ENCODE results near the gene SIK2. TPM values are rescaled to one million over a fixed set of nuclear protein-coding genes. Genes with fewer than 3 reads are reported as not detected.

The SIK2 gene
- total RNA-seq, 1 donor from 2014 or later = 10.0 TPM

DNA sequence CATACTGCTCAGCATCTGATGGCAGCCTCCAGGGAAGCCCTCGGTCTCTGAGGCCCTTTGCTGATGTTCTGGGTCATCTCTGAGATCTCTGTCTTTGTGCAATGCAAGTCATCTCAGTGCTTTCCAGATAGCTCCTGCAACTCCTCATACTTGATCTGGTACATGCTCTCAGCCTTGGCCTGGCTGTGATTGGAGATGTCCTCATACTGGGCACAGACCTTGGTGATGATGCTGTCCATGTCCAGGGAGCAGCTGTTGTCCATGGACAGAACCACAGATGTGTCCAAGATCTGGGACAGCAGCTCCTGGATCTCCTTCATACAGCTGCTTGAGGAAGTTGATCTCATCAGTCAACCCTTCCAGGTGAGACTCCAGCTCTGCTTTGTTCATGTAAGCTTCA, 69.1 kb downstream of the SIK2 start:
- H3K27me3 Mint-ChIP-seq = no peaks in the 10 kb centered on the region
- intact Hi-C loops (cut with micrococcal nuclease) = no loop called here

DNA sequence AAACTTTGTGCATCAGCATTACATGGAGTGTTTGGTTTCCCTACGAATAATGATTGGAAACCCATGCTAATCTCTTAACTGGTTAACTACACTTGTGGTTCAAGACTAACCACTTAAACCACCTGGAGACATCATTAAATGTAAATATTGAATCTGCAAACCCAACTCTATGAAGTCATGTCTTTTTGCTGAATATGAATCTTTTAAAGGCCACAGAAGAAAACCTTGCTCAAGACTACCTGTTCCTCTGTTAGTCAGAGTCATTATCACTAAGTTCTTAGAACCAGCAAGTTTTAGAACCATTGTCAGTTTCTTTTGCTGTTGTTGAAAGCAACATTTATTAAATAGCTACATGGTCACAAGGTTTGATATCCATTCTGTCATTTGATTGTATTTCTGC, 70.7 kb downstream of the SIK2 start:
- CTCF ChIA-PET = no interaction called here
- ATAC-seq (ENCODE audit: low read depth) = no peak
- peaks cover 4% of the 10 kb centered on the region for H3K4me1 Mint-ChIP-seq
- H3K27ac Mint-ChIP-seq = no peak overlapping the region
- DNase-seq = no peak
- peaks cover 42% of the 10 kb centered on the region for H3K36me3 Mint-ChIP-seq (ENCODE audit: low read depth)
- H3K4me3 Mint-ChIP-seq = no peak overlapping the region
- intact Hi-C loops (cut with micrococcal nuclease) = no loop called here
- no peaks in the 10 kb centered on the region for H3K27me3 Mint-ChIP-seq
- POLR2A ChIA-PET = no interaction called here
- H3K9me3 Mint-ChIP-seq = no peaks in the 10 kb centered on the region
- TF ChIP-seq, protein P1, sequence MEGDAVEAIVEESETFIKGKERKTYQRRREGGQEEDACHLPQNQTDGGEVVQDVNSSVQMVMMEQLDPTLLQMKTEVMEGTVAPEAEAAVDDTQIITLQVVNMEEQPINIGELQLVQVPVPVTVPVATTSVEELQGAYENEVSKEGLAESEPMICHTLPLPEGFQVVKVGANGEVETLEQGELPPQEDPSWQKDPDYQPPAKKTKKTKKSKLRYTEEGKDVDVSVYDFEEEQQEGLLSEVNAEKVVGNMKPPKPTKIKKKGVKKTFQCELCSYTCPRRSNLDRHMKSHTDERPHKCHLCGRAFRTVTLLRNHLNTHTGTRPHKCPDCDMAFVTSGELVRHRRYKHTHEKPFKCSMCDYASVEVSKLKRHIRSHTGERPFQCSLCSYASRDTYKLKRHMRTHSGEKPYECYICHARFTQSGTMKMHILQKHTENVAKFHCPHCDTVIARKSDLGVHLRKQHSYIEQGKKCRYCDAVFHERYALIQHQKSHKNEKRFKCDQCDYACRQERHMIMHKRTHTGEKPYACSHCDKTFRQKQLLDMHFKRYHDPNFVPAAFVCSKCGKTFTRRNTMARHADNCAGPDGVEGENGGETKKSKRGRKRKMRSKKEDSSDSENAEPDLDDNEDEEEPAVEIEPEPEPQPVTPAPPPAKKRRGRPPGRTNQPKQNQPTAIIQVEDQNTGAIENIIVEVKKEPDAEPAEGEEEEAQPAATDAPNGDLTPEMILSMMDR (IDR thresholded peaks at IDR 0.05) = no peak

More for the DNA sequence above, 69.1 kb downstream of the SIK2 start:
- ChIA-PET CTCF (no interaction called here), POLR2A (no interaction called here)
- DNase-seq = no peak
- no peak for ATAC-seq (ENCODE audit: low read depth)
- TF ChIP-seq, protein P1 (IDR thresholded peaks at IDR 0.05) = no peak
- Mint-ChIP-seq H3K9me3 (no peaks in the 10 kb centered on the region), H3K27ac (no peak overlapping the region), H3K36me3 (ENCODE audit: low read depth) (peaks cover 40% of the 10 kb centered on the region), H3K4me1 (peaks cover 3% of the 10 kb centered on the region), H3K4me3 (no peak overlapping the region)

GRCh38 chr11:111674941-111675340, 72.7 kb downstream of the SIK2 start:
- no peak overlapping the region for H3K4me3 Mint-ChIP-seq
- ChIA-PET POLR2A (no interaction called here), CTCF (no interaction called here)
- no peaks in the 10 kb centered on the region for H3K9me3 Mint-ChIP-seq
- H3K27ac Mint-ChIP-seq = no peak overlapping the region
- DNase-seq = no peak
- peaks cover 4% of the 10 kb centered on the region for H3K4me1 Mint-ChIP-seq
- peaks cover 45% of the 10 kb centered on the region for H3K36me3 Mint-ChIP-seq (ENCODE audit: low read depth)
- intact Hi-C loops (cut with micrococcal nuclease) = no loop called here
- H3K27me3 Mint-ChIP-seq = no peaks in the 10 kb centered on the region
- no peak for ATAC-seq (ENCODE audit: low read depth)
- TF ChIP-seq, protein P1 (IDR thresholded peaks at IDR 0.05) = no peak

GRCh38 chr11:111675891-111676290, 73.6 kb downstream of the SIK2 start:
- CTCF ChIA-PET = no interaction called here
- H3K36me3 Mint-ChIP-seq (ENCODE audit: low read depth) = peaks cover 42% of the 10 kb centered on the region
- no peak for DNase-seq
- TF ChIP-seq, protein P1 (IDR thresholded peaks at IDR 0.05) = no peak
- no peak for ATAC-seq (ENCODE audit: low read depth)
- no peak overlapping the region for H3K27ac Mint-ChIP-seq
- intact Hi-C loops (cut with micrococcal nuclease) = no loop called here
- no peak overlapping the region for H3K4me3 Mint-ChIP-seq
- no peaks in the 10 kb centered on the region for H3K9me3 Mint-ChIP-seq
- no peaks in the 10 kb centered on the region for H3K27me3 Mint-ChIP-seq
- H3K4me1 Mint-ChIP-seq = peaks cover 4% of the 10 kb centered on the region
- POLR2A ChIA-PET = no interaction called here

DNA sequence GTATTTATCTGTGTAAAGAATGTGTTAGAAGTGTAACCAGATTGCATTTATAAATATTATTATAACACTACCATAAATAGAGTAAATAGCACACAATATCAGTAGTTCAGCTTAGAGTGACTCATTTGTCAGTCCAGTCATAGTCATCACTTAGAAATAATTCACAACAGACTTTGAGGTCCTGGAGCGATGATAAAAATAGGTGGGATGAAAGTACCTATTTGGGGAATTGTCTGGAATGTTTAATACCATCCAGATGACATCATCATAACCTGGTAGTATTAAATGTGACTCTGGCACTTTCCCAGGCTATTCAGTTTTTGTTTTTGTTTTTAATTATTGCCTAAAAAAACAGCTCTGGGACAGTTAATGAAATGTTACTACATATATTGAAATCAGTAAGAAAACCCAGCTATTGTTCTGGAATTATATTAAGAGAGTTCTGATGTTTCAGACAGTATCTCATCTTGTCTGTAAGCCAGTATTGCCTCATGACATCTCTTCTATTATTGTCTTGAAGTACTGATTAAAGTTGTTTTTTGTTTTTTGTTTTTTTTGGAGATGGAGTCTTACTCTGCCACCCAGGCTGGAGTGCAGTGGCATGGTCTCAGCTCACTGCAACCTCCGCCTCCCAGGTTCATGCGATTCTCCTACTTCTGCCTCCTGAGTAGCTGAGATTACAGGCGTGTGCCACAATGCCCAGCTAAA, 74.8 kb downstream of the SIK2 start:
- ChIA-PET CTCF (no interaction called here), POLR2A (no interaction called here)
- Mint-ChIP-seq H3K36me3 (ENCODE audit: low read depth) (peaks cover 34% of the 10 kb centered on the region), H3K4me3 (no peak overlapping the region), H3K4me1 (peaks cover 4% of the 10 kb centered on the region), H3K9me3 (no peaks in the 10 kb centered on the region), H3K27me3 (no peaks in the 10 kb centered on the region), H3K27ac (no peak overlapping the region)
- DNase-seq (no peak), ATAC-seq (ENCODE audit: low read depth) (no peak)
- intact Hi-C loops (cut with micrococcal nuclease) = no loop called here
- TF ChIP-seq, protein P1 (IDR thresholded peaks at IDR 0.05) = no peak
